ENCODE results near the gene NR6A1.

The NR6A1 gene

GRCh38 chr9:124574534-124575375 lies 196.4 kb downstream of the NR6A1 start:
- no peak for DNase-seq (ENCODE audit: low read depth)

DNA sequence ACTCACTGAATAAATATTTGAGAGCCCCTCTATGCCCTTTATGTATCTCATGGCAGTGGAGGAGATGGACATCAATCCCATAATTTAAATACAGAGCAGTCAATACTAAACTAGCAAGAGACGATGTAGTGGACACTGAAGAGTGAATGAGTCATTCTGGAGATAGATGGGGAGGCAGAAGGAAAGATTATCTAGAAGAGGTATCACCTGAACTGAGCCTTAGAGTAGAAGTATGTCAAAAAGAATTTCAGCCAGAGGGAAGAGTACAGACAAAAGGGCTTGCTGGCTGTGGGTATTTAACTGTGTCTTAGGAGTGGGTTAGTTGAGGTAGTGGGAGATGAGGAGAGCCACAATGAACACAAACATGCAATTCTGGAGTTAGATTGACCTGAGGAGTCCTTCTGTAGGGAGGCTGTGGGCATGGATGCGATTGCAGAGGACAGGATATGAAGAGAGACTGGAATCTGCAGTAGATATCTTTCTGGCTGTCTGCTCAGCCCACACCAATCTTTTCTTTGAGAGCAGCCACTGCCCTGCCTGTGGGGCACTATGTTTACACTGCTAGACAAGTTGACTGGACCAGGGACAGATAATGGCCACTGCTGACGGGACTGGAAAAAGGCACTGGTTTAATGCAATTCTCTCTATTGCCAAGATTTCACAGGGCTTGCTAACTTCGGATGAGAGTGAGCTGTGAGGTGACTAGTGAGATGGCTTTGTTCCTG lies 200.0 kb downstream of the NR6A1 start:
- no peak for DNase-seq (ENCODE audit: low read depth)

DNA sequence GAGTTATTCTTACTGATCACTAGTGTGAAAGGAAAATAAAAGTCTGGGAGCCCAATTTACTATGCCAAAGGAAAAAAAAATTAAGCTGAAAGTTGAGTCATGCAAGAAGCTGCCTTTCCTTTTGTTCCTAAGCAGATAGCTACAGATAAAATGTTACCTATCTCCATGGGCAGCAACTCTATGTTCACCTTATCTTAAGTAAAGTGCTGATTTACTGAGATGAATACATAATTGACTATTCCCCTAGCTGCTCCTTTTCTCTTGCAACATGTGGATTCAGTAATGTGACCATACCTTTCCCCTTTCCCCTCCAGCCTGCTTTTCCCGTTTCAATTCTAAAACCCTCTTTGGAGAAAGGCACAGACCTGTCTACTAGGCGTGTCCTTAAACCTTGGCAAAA lies 201.2 kb downstream of the NR6A1 start:
- no peak for DNase-seq (ENCODE audit: low read depth)

DNA sequence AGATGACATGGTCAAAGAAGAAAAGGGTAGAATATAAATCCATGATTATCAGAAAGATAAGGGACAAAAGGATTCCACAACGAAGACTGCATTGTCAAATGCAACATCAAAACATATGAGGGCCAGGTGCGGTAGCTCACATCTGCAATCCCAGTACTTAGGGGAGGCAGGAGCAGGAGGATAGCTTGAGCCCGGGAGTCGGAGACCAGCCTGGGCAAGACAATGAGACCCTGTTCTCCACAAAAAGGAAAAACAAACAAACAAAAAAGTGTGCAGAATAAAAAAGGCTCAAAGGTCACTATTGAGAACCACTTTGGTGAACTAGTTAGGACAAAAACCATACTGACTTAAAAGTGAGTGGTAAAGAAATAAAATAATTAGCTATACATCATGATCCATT lies 203.7 kb downstream of the NR6A1 start:
- no peak for DNase-seq (ENCODE audit: low read depth)

DNA sequence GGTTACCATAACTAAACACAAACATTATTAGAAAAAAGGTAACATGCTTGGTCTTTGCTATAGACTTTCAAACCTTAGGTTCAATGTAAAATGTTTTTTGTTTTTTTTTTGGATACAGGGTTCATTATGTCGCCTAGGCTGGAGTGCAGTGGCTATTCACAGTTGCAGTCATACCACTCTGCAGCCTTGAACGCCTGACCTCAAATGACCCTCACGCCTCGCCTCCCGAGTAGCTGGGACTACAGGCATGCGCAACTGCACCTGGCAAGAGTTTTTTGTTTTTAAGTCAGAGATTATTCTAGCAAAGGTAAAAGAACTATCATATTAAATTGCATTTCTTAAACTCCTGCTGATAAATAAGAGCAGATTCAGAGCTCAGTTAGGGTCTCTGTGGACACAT lies 208.8 kb downstream of the NR6A1 start:
- DNase-seq (ENCODE audit: low read depth) = no peak

DNA sequence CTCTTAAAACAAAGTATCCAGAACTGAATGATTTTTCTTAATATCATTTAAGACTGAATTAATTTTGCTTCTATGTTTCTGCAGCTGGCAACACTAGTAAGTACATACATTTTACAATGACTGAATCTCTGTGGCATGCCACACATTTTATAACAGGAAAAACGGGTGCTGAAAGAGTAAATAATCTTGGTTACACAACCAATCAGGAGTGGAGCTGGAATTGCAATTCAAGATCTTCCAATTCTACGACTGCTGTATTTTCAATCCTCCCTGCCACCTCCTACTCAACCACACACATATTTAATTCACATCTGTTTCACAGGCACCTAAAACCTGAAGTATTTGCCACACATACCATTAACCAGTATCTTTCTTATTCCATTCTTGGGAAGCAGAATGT lies 211.2 kb downstream of the NR6A1 start:
- no peak for DNase-seq (ENCODE audit: low read depth)

DNA sequence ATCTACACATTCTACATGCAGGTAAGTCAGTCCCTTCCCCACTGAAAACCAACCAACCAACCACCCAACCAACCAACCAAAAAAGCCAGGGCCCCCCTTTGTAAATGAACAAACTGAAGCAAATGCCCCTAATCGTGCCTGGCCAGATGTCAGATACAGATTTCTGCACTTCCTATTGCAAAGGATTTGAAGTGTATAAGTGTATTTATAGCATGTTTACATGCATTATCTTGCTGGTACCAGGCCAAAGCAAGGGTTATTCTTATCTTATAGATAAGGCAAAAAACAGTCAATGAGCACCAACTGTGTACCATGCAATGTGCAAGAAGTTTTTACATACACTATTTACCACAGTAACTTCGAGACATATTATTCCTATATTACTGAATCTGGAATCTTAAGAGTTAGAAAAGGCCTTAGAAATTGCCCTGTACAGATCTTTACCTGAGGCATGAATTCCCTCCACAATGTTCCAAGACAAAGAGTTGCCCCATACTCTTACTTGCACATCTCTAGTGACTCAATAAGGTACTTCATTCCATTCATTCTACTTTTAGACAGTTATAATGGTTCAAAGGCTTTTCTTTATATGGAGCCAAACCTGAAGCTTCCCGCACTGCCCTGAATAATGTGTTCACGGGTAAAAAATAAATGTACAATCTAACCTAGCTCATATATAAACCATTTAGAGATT lies 212.2 kb downstream of the NR6A1 start:
- DNase-seq (ENCODE audit: low read depth) = no peak

DNA sequence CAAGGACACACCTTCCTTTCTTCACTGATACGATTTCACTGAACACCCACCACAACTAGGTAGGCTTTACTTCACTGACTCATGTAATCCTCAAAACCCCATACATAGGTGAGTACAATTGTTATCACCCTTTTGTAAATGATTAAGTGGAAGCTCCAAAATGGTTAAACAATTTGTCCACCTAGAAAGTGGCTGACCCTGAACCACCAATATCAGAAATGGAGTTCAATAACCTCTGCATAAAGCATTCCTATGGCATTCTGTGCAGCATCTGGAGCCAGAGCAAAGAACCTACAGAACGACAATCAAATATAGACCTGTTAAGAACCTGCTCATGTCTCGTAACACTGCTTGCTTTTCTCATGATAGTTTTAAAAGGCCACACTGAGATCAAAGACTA lies 213.2 kb downstream of the NR6A1 start:
- DNase-seq (ENCODE audit: low read depth) = no peak

DNA sequence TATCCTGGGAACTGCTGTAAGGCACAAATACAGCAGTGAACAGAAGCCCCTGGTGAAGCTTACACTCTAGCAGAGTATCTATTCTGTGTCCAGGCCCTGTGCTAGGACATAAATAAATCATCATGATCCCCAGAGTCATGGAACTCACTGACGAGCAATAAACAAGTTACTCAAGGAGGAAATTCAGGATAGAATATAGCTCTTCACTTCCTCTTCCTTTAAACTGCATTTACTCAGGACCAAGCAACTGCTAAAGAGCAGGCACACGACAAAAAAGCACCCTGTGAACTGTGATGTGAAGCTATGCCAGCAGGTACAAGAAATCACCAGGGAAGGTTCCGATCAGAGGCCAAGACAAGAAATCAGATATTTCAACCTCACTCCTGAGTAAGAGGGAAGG lies 216.1 kb downstream of the NR6A1 start:
- no peak for DNase-seq (ENCODE audit: low read depth)

GRCh38 chr9:124553738-124554137 lies 217.4 kb downstream of the NR6A1 start:
- DNase-seq (ENCODE audit: low read depth) = peak; percentile 50

GRCh38 chr9:124552273-124552605 lies 218.9 kb downstream of the NR6A1 start:
- DNase-seq (ENCODE audit: low read depth) = no peak

GRCh38 chr9:124551472-124552272 lies 219.4 kb downstream of the NR6A1 start:
- DNase-seq (ENCODE audit: low read depth) = peak; percentile 45

DNA sequence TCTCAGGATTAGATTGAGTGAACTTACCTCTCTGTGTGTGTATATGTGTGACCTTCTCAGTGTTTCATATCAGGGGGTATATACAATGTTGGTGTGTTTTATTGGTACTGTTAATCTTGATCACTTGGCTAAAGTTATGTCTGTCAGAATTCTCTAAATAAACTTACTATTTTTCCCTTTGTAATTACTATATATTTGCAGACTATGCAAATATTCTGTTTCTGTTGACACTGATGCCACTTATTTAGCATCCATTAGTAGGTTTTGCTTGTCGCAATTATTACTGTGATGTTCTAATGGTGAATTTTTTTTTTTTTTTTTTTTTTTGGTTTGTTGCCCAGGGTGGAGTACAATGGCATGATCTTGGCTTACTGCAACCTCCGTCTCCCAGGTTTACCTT lies 221.0 kb downstream of the NR6A1 start:
- no peak for DNase-seq (ENCODE audit: low read depth)

- no peak for DNase-seq (ENCODE audit: low read depth)
Observed at GRCh38 chr9:124549016-124549415, 222.1 kb downstream of the NR6A1 start.

GRCh38 chr9:124544535-124544934 lies 226.6 kb downstream of the NR6A1 start:
- DNase-seq (ENCODE audit: low read depth) = no peak

- DNase-seq (ENCODE audit: low read depth) = no peak
Observed at GRCh38 chr9:124541824-124542223, 229.3 kb downstream of the NR6A1 start.

DNA sequence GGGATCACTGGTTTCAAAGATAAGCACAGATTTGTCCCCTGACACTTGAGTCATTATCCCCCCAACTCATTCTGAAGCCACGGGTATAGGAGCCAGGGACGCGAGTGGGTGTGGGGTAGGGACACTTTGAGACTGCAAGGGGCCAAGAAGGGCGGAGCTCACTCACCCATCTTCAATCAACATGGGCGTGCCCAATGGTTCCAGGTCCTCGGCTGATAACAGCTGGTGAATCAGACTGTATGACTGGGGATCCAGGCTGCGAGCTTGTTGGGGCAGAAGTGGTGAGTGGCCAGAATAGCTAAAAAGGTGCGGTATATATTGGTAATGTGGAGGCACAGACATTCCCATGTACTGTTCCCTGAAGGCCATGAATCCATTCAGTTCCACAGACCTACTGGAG lies 233.2 kb downstream of the NR6A1 start:
- DNase-seq (ENCODE audit: low read depth) = no peak

DNA sequence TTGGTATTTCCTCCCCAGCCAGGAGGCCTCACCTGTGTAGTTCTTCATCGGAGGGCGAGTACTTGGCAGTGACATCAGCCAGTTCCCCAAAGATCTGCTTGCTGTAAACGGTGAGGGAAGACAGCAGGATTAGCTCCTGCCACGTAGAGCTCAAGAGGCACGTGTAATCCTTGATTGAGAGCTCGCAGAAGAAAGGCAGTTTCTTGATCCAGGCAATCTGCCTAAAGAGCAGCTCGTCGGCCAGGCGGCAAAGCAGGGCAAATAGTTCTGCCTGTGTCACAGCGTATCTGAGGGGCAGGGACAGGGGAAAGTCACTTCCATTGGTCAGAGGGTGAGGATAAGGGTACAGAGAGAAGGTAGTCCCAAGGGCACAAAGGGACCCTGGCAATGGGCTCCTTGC lies 235.3 kb downstream of the NR6A1 start:
- no peak for DNase-seq (ENCODE audit: low read depth)

DNA sequence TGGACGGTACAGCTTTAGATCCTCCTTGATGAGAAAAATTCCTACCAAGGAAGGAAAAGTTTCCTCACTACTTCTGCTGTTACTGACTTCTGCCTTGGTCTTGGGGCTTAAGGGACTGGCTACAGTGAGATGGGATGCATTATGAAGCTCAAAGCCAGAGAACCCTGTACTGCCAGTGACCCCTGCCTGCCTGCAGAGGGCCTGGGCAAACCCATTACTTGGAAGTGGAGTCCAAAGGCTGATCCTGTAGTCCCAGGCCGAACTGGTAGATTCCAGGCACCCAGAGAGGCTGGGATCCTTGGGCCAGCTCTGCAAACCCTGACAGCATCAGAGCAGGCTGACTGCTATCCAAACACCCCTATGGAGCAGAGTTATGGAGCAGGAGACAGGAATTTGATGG lies 238.2 kb downstream of the NR6A1 start:
- DNase-seq (ENCODE audit: low read depth) = no peak

GRCh38 chr9:124531115-124531514 lies 240.0 kb downstream of the NR6A1 start:
- no peak for DNase-seq (ENCODE audit: low read depth)

GRCh38 chr9:124530246-124530645 lies 240.9 kb downstream of the NR6A1 start:
- no peak for DNase-seq (ENCODE audit: low read depth)

- no peak for DNase-seq (ENCODE audit: low read depth)
Observed at GRCh38 chr9:124527781-124528180, 243.3 kb downstream of the NR6A1 start.

Data from HS-27A (cell line).